HepG2 (cell line): ENCODE results near the gene EMC8. TPM values are rescaled to one million over a fixed set of nuclear protein-coding genes. Genes with fewer than 3 reads are reported as not detected.

Experiments
- BRD4 ChIP-seq: sonication (generic); formaldehyde crosslinking; IDR thresholded peaks from 2 replicates; pipeline ENCODE4 v1.4.0; 2020; ENCODE audit warnings: missing genetic modification reagents
- CREM ChIP-seq, 2 experiments: sonication (generic) in 1 of 2; formaldehyde crosslinking in 1 of 2; IDR thresholded peaks; 2 replicates each; pipeline versions ENCODE4 v1.4.0 to v1.6.1; 2016 to 2020; ENCODE audit warnings: antibody characterized with exemption in 1 of 2, mild to moderate bottlenecking in 1 of 2, missing genetic modification reagents in 1 of 2
- KMT2B ChIP-seq: IDR thresholded peaks from 2 replicates; pipeline ENCODE4 v1.6.1; 2016; ENCODE audit warnings: missing genetic modification reagents, missing compliant biosample characterization
- MXI1 ChIP-seq: IDR thresholded peaks from 3 replicates; pipeline ENCODE4 v1.6.1; 2012; ENCODE audit warnings: low read depth, low read length, inconsistent platforms, borderline replicate concordance
- PTBP1 ChIP-seq: fragments of 200-400 bp; formaldehyde crosslinking; IDR thresholded peaks from 2 replicates; pipeline ENCODE4 v1.6.1; 2018; ENCODE audit warnings: low read length, low read depth; ENCODE audit not compliant: poor library complexity, severe bottlenecking
- SAP130 ChIP-seq: IDR thresholded peaks from 2 replicates; pipeline ENCODE4 v1.6.1; 2016; ENCODE audit warnings: low read depth
- YEATS2 ChIP-seq: sonication (generic); formaldehyde crosslinking; IDR thresholded peaks from 2 replicates; pipeline ENCODE4 v1.4.0; 2020; ENCODE audit warnings: missing genetic modification reagents, borderline replicate concordance
- ZBTB38 ChIP-seq: sonication (generic); formaldehyde crosslinking; IDR thresholded peaks from 2 replicates; pipeline ENCODE4 v1.5.1; 2020; ENCODE audit warnings: mild to moderate bottlenecking, missing genetic modification reagents
- ZC3H13 ChIP-seq: sonication (generic); formaldehyde crosslinking; IDR thresholded peaks from 2 replicates; pipeline ENCODE4 v1.8.1; 2023; ENCODE audit warnings: mild to moderate bottlenecking, missing genetic modification reagents, moderate library complexity
- ZMAT3 ChIP-seq: sonication (generic); formaldehyde crosslinking; conservative IDR thresholded peaks from 2 replicates; pipeline ENCODE4 v1.7.0; 2021; ENCODE audit warnings: missing genetic modification reagents
- ZMYM2 ChIP-seq: sonication (generic); formaldehyde crosslinking; IDR thresholded peaks from 2 replicates; pipeline ENCODE4 v1.8.0; 2022; ENCODE audit warnings: mild to moderate bottlenecking, missing genetic modification reagents
- ZNF563 ChIP-seq: sonication (generic); formaldehyde crosslinking; IDR thresholded peaks from 2 replicates; pipeline ENCODE4 v1.8.0; 2022; ENCODE audit warnings: mild to moderate bottlenecking, moderate library complexity, missing genetic modification reagents
- ZNF660 ChIP-seq: sonication (generic); formaldehyde crosslinking; IDR thresholded peaks from 2 replicates; pipeline ENCODE4 v1.5.1; 2020; ENCODE audit warnings: mild to moderate bottlenecking, low read depth, missing genetic modification reagents, borderline replicate concordance
- ZNF75D ChIP-seq: sonication (generic); formaldehyde crosslinking; IDR thresholded peaks from 2 replicates; pipeline ENCODE4 v1.8.1; 2023; ENCODE audit warnings: missing genetic modification reagents, mild to moderate bottlenecking, borderline replicate concordance
- ZNF775 ChIP-seq: sonication (generic); formaldehyde crosslinking; IDR thresholded peaks from 2 replicates; pipeline ENCODE4 v1.4.0; 2020; ENCODE audit warnings: missing genetic modification reagents, mild to moderate bottlenecking, moderate library complexity, borderline replicate concordance
- ZSCAN20 ChIP-seq: sonication (generic); formaldehyde crosslinking; IDR thresholded peaks from 2 replicates; pipeline ENCODE4 v1.4.0; 2020; ENCODE audit warnings: missing genetic modification reagents, mild to moderate bottlenecking, borderline replicate concordance
- polyA plus RNA-seq, 8 experiments: library from polyadenylated mRNA; depleted of rRNA in 3 of 8; stranded (reverse) in 7 of 8; unstranded in 1 of 8; fragments of >200 nt; fragmentation: Illumina TruSeq in 4 of 8; extraction: Trizol in 4 of 8; gene quantifications; 2 replicates each; pipeline versions ENCODE4 v1.2.1 to v1.2.3, GENCODE V29; 2011 to 2016; ENCODE audit warnings: low read depth in 4 of 8, missing spikeins in 1 of 8, mixed read lengths in 1 of 8; ENCODE audit not compliant: insufficient read depth in 1 of 8
- total RNA-seq, 5 experiments: library from RNA; depleted of rRNA; stranded (reverse); fragments of >200 nt; fragmentation: Illumina TruSeq; extraction: Trizol; gene quantifications; 2 replicates each; pipeline ENCODE4 v1.2.3, GENCODE V29; 2016; ENCODE audit warnings: low read depth in 1 of 5
- TF ChIP-seq, protein P1 (sequence below): sonication (generic); formaldehyde crosslinking; IDR thresholded peaks from 2 replicates; pipeline ENCODE4 v1.4.0; 2020; ENCODE audit warnings: mild to moderate bottlenecking, missing genetic modification reagents, borderline replicate concordance
- TF ChIP-seq, protein P2 (sequence below): IDR thresholded peaks from 2 replicates; pipeline ENCODE4 v1.6.1; 2016; ENCODE audit warnings: missing genetic modification reagents, missing compliant biosample characterization
- TF ChIP-seq, protein P3 (sequence below): sonication (generic); formaldehyde crosslinking; IDR thresholded peaks from one replicate; pipeline ENCODE4 v1.5.1; 2020; ENCODE audit warnings: mild to moderate bottlenecking, missing genetic modification reagents; ENCODE audit errors: not compliant biosample characterization

The EMC8 gene
- total and polyA plus RNA-seq, 2 of the 13 experiments (the other 11 are each of a cell fraction or from before 2014, with no cell fraction given): 55.0 to 76.0 TPM

DNA sequence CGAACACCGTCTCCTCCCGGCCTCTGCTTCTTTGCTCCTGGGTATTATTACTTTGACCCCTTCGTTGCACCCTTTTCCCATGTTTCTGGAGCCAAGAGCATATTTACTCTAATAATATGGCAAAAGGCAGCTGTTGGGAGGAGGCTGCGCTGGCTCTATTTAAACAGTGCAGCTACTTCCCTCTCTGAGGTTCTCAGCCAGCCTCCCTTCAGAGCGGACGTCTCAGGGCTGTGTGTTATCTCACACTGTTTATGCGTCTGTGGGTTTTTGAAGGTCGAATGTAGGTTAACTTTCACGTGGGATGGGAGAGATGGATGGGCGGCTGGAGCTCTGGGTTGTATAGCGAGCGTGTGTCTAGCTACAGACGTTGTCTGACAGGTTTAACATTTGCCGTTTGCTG, 45.4 kb upstream of the EMC8 start (continued):
- TF ChIP-seq PTBP1 (no peak), CREM (IDR thresholded peaks at IDR 0.05) (peak; percentile 50; the same call in 1 of the 2 replicates), CREM (CRISPR knock-in tag; IDR thresholded peaks at IDR 0.05) (no peak), ZSCAN20 (CRISPR knock-in tag) (no peak), YEATS2 (CRISPR knock-in tag) (no peak), MXI1 (no peak), ZMYM2 (CRISPR knock-in tag) (peak; percentile 64; the same call in 1 of the 2 replicates), SAP130 (CRISPR knock-in tag) (peak; percentile 60), ZNF563 (CRISPR knock-in tag) (no peak), KMT2B (CRISPR knock-in tag) (no peak), ZNF775 (CRISPR knock-in tag) (no peak), ZNF660 (CRISPR knock-in tag) (no peak), ZC3H13 (CRISPR knock-in tag) (no peak), ZMAT3 (0 out of 2 replicates have a peak, but pooled peaks have one; percentile 33), ZBTB38 (CRISPR knock-in tag) (no peak), BRD4 (CRISPR knock-in tag) (no peak), ZNF75D (no peak)
- TF ChIP-seq, protein P1, sequence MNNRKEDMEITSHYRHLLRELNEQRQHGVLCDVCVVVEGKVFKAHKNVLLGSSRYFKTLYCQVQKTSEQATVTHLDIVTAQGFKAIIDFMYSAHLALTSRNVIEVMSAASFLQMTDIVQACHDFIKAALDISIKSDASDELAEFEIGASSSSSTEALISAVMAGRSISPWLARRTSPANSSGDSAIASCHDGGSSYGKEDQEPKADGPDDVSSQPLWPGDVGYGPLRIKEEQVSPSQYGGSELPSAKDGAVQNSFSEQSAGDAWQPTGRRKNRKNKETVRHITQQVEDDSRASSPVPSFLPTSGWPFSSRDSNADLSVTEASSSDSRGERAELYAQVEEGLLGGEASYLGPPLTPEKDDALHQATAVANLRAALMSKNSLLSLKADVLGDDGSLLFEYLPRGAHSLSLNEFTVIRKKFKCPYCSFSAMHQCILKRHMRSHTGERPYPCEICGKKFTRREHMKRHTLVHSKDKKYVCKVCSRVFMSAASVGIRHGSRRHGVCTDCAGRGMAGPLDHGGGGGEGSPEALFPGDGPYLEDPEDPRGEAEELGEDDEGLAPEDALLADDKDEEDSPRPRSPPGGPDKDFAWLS (CRISPR knock-in tag): no peak
- TF ChIP-seq, protein P2, sequence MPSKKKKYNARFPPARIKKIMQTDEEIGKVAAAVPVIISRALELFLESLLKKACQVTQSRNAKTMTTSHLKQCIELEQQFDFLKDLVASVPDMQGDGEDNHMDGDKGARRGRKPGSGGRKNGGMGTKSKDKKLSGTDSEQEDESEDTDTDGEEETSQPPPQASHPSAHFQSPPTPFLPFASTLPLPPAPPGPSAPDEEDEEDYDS (CRISPR knock-in tag): no peak
- TF ChIP-seq, protein P3, sequence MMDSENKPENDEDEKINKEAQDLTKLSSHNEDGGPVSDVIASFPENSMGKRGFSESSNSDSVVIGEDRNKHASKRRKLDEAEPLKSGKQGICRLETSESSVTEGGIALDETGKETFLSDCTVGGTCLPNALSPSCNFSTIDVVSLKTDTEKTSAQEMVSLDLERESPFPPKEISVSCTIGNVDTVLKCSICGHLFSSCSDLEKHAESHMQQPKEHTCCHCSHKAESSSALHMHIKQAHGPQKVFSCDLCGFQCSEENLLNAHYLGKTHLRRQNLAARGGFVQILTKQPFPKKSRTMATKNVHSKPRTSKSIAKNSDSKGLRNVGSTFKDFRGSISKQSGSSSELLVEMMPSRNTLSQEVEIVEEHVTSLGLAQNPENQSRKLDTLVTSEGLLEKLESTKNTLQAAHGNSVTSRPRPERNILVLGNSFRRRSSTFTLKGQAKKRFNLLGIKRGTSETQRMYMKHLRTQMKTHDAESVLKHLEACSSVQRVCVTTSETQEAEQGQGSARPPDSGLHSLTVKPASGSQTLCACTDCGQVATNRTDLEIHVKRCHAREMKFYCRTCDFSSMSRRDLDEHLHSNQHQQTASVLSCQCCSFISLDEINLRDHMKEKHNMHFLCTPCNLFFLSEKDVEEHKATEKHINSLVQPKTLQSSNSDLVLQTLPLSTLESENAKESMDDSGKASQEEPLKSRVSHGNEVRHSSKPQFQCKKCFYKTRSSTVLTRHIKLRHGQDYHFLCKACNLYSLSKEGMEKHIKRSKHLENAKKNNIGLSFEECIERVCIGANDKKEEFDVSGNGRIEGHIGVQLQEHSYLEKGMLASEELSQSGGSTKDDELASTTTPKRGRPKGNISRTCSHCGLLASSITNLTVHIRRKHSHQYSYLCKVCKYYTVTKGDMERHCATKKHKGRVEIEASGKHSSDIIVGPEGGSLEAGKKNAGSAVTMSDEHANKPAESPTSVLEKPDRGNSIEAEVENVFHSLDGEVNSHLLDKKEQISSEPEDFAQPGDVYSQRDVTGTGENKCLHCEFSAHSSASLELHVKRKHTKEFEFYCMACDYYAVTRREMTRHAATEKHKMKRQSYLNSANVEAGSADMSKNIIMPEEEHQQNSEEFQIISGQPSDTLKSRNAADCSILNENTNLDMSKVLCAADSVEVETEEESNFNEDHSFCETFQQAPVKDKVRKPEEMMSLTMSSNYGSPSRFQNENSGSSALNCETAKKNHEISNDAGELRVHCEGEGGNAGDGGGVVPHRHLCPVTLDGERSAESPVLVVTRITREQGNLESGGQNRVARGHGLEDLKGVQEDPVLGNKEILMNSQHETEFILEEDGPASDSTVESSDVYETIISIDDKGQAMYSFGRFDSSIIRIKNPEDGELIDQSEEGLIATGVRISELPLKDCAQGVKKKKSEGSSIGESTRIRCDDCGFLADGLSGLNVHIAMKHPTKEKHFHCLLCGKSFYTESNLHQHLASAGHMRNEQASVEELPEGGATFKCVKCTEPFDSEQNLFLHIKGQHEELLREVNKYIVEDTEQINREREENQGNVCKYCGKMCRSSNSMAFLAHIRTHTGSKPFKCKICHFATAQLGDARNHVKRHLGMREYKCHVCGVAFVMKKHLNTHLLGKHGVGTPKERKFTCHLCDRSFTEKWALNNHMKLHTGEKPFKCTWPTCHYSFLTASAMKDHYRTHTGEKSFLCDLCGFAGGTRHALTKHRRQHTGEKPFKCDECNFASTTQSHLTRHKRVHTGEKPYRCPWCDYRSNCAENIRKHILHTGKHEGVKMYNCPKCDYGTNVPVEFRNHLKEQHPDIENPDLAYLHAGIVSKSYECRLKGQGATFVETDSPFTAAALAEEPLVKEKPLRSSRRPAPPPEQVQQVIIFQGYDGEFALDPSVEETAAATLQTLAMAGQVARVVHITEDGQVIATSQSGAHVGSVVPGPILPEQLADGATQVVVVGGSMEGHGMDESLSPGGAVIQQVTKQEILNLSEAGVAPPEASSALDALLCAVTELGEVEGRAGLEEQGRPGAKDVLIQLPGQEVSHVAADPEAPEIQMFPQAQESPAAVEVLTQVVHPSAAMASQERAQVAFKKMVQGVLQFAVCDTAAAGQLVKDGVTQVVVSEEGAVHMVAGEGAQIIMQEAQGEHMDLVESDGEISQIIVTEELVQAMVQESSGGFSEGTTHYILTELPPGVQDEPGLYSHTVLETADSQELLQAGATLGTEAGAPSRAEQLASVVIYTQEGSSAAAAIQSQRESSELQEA (CRISPR knock-in tag): no peak
